Measurements from ENCODE around the gene LHX4.

- TF ChIP-seq POLR2A (IDR thresholded peaks at IDR 0.05) (no peak), CTCF (IDR thresholded peaks at IDR 0.05) (no peak), POLR2AphosphoS5 (IDR thresholded peaks at IDR 0.05) (no peak)
These were observed 37.1 kb downstream of the LHX4 start for GRCh38 chr1:180267211-180267561.

All from suprapubic skin (tissue), 4 donors.